GM18870 (cell line): ENCODE data around the gene RPS6KL1.

Source experiments
- ATAC-seq: cut with Tn5 transposase; IDR thresholded peaks from one replicate; pipeline ENCODE4 v1.9.1; 2021; ENCODE audit warnings: moderate library complexity; ENCODE audit not compliant: unreplicated experiment

RPS6KL1 gene

GRCh38 chr14:74922752-74923401 lies at the start of gene RPS6KL1:
TSS of gene RPS6KL1 (minus strand) at chr14:74923260. CDS start at chr14:74921541, 1,719 bp downstream.
- ATAC-seq = no peak

GRCh38 chr14:74968811-74969210 lies 45.8 kb upstream of the RPS6KL1 start:
- no peak for ATAC-seq

GRCh38 chr14:74965486-74966153 lies 42.6 kb upstream of the RPS6KL1 start:
- ATAC-seq = no peak

GRCh38 chr14:74964787-74965485 lies 41.9 kb upstream of the RPS6KL1 start:
- ATAC-seq = no peak

- no peak for ATAC-seq
These were observed 40.7 kb upstream of the RPS6KL1 start for GRCh38 chr14:74963705-74964271.

- no peak for ATAC-seq
These were observed 40.2 kb upstream of the RPS6KL1 start for GRCh38 chr14:74963178-74963704.

GRCh38 chr14:74962493-74962892 lies 39.4 kb upstream of the RPS6KL1 start:
- ATAC-seq = no peak

- ATAC-seq = no peak
These were observed 39.0 kb upstream of the RPS6KL1 start for GRCh38 chr14:74962046-74962445.

GRCh38 chr14:74961238-74961911 lies 38.3 kb upstream of the RPS6KL1 start:
- no peak for ATAC-seq

- no peak for ATAC-seq
These were observed 37.7 kb upstream of the RPS6KL1 start for GRCh38 chr14:74960736-74961135.

GRCh38 chr14:74959596-74960180 lies 36.6 kb upstream of the RPS6KL1 start:
- no peak for ATAC-seq

GRCh38 chr14:74956280-74957072 lies 33.4 kb upstream of the RPS6KL1 start:
- no peak for ATAC-seq

- ATAC-seq = no peak
These were observed 32.9 kb upstream of the RPS6KL1 start for GRCh38 chr14:74956027-74956279.

GRCh38 chr14:74955229-74956026 lies 32.4 kb upstream of the RPS6KL1 start, which contains the start of gene PGF:
TSS of gene PGF (minus strand) at chr14:74955597. CDS start at chr14:74955242, 355 bp downstream.
- ATAC-seq = no peak

- ATAC-seq = no peak
These were observed 31.8 kb upstream of the RPS6KL1 start for GRCh38 chr14:74954947-74955228.

GRCh38 chr14:74954232-74954946 lies 31.3 kb upstream of the RPS6KL1 start:
- ATAC-seq = no peak

GRCh38 chr14:74953686-74954085 lies 30.6 kb upstream of the RPS6KL1 start:
- ATAC-seq = no peak

- ATAC-seq = no peak
These were observed 29.8 kb upstream of the RPS6KL1 start for GRCh38 chr14:74952697-74953484.
